Prostate gland (tissue), 2 donors: ENCODE results near the gene MYDGF. TPM values are rescaled to one million over a fixed set of nuclear protein-coding genes. Genes with fewer than 3 reads are reported as not detected.
A peak's percentile ranks its signal among the peaks of the same experiment; 100 is the strongest.

ENCODE experiments used
- DNase-seq: peaks from one replicate; pipeline ENCODE4 v3.0.0-alpha.2; 2019; ENCODE audit warnings: low spot score
- H3K27ac ChIP-seq, 2 donors: fragments of 200-600 bp; sonication (generic); 2 replicates each; pipeline ENCODE4 v1.5.1; 2017 to 2019
- H3K27me3 ChIP-seq: fragments of 200-600 bp; sonication (generic); replicated peaks from 2 replicates; pipeline ENCODE4 v1.5.1; 2019; ENCODE audit not compliant: insufficient read depth
- H3K36me3 ChIP-seq, 2 donors: fragments of 200-600 bp; sonication (generic); 1 replicate in 1 of 2; 2 replicates in 1 of 2; pipeline versions ENCODE4 v1.5.1 to v1.8.1; 2017 to 2019
- H3K4me1 ChIP-seq: fragments of 200-600 bp; sonication (generic); replicated peaks from 2 replicates; pipeline ENCODE4 v1.5.1; 2019
- H3K4me3 ChIP-seq, 2 donors: fragments of 200-600 bp; sonication (generic); 2 replicates each; pipeline ENCODE4 v1.5.1; 2017 to 2019
- H3K9me3 ChIP-seq: fragments of 200-600 bp; sonication (generic); 2 replicates; pipeline ENCODE4 v1.5.1; 2017
- CTCF ChIP-seq, 4 experiments: fragments of 200-600 bp in 2 of 4; fragments of 450-650 bp in 2 of 4; sonication (generic) in 2 of 4; IDR thresholded peaks; 1 replicate in 3 of 4; 2 replicates in 1 of 4; pipeline ENCODE4 v1.5.1; 2016 to 2019; ENCODE audit warnings: antibody characterized with exemption in 4 of 4, mild to moderate bottlenecking in 2 of 4, moderate library complexity in 2 of 4
- POLR2A ChIP-seq: fragments of 450-650 bp; IDR thresholded peaks from one replicate; pipeline ENCODE4 v1.6.1; 2016; ENCODE audit warnings: antibody characterized with exemption, mild to moderate bottlenecking
- POLR2AphosphoS5 ChIP-seq: sonication (generic); formaldehyde crosslinking; IDR thresholded peaks from one replicate; pipeline ENCODE4 v1.6.1; 2017; ENCODE audit warnings: antibody characterized with exemption
- WGBS: methylation state at CpG from one replicate; pipeline ENCODE4 v1.1.5; 2018; 5-methylcytosine and 5-hydroxymethylcytosine counted together
- intact Hi-C: fragments of 100-400 bp; cut with DNase I; formaldehyde crosslinking; loops from one replicate; pipeline ENCODE4 v1.14.2; 2022
- total RNA-seq, 2 donors: library from RNA; depleted of rRNA; stranded (reverse); fragments of >200 nt; gene quantifications; one replicate each; pipeline ENCODE4 v1.1.0, GENCODE V29; 2016

Gene MYDGF
- total RNA-seq, 2 donors from 2014 or later: 70.9 to 116 TPM

- H3K4me3 ChIP-seq: no peak overlapping the region
- intact Hi-C loops: no loop called here
- 92% methylated on average over 15 of the region's 15 CpGs for WGBS
- H3K27ac ChIP-seq: no peak overlapping the region
- no peaks in the 10 kb centered on the region for H3K9me3 ChIP-seq
- TF ChIP-seq CTCF (IDR thresholded peaks at IDR 0.05) (peak in 1 of 4 experiments; percentile 7), POLR2AphosphoS5 (no peak)
- H3K36me3 ChIP-seq: peaks cover 10 to 28% of the 10 kb centered on the region in 2 donors
- DNase-seq: no peak
- no peaks in the 10 kb centered on the region for H3K4me1 ChIP-seq
- H3K27me3 ChIP-seq: no peaks in the 10 kb centered on the region
Measured at GRCh38 chr19:4660181-4660791, 9.9 kb downstream of the MYDGF start.

- TF ChIP-seq CTCF (IDR thresholded peaks at IDR 0.05): no peak
- TF ChIP-seq POLR2AphosphoS5: no peak
- TF ChIP-seq POLR2A: no peak
- H3K9me3 ChIP-seq: no peaks in the 10 kb centered on the region
- no peak for DNase-seq
- intact Hi-C loops: no loop called here
- no peaks in the 10 kb centered on the region for H3K27me3 ChIP-seq
- peaks cover 7 to 30% of the 10 kb centered on the region in 2 donors for H3K36me3 ChIP-seq
- H3K4me1 ChIP-seq: no peaks in the 10 kb centered on the region
- H3K27ac ChIP-seq: no peak overlapping the region
- no peak overlapping the region for H3K4me3 ChIP-seq
- 97% methylated on average over 8 of the region's 8 CpGs for WGBS
Measured at GRCh38 chr19:4657835-4658234, 12.3 kb downstream of the MYDGF start.

GRCh38 chr19:4657262-4657661, 12.9 kb downstream of the MYDGF start:
- peaks cover 7 to 30% of the 10 kb centered on the region in 2 donors for H3K36me3 ChIP-seq
- TF ChIP-seq POLR2A: no peak
- no peak for TF ChIP-seq POLR2AphosphoS5
- TF ChIP-seq CTCF (IDR thresholded peaks at IDR 0.05): no peak

GRCh38 chr19:4656102-4656501, 14.0 kb downstream of the MYDGF start:
- Histone ChIP-seq H3K36me3 (peaks cover 7 to 30% of the 10 kb centered on the region in 2 donors), H3K4me3 (no peak overlapping the region), H3K27me3 (no peaks in the 10 kb centered on the region), H3K9me3 (no peaks in the 10 kb centered on the region), H3K4me1 (no peaks in the 10 kb centered on the region), H3K27ac (no peak overlapping the region)
- WGBS: 82% methylated on average over 6 of the region's 8 CpGs
- DNase-seq: no peak
- no peak for TF ChIP-seq POLR2A
- TF ChIP-seq CTCF (IDR thresholded peaks at IDR 0.05): no peak
- TF ChIP-seq POLR2AphosphoS5: no peak
- intact Hi-C loops: no loop called here

More at GRCh38 chr19:4657262-4657661, 12.9 kb downstream of the MYDGF start:
- Histone ChIP-seq H3K4me1 (no peaks in the 10 kb centered on the region), H3K4me3 (no peak overlapping the region), H3K27me3 (no peaks in the 10 kb centered on the region), H3K27ac (no peak overlapping the region), H3K9me3 (no peaks in the 10 kb centered on the region)
- intact Hi-C loops: no loop called here
- 75% methylated on average over 14 of the region's 14 CpGs for WGBS
- no peak for DNase-seq
